Parathyroid adenoma (tissue), 2 donors: ENCODE results near the gene SND1.

Source experiments
- H2AFZ ChIP-seq: fragments of 300-600 bp; sonication (generic); one replicate; pipeline ENCODE4 v1.7.0; 2017; ENCODE audit warnings: antibody characterized with exemption, mild to moderate bottlenecking
- H3K27ac ChIP-seq: fragments of 300-600 bp; sonication (generic); one replicate; pipeline ENCODE4 v1.7.0; 2017
- H3K27me3 ChIP-seq: fragments of 300-600 bp; sonication (generic); one replicate; pipeline ENCODE4 v1.7.0; 2017; ENCODE audit warnings: low read length; ENCODE audit not compliant: control insufficient read depth, insufficient read depth
- H3K36me3 ChIP-seq: fragments of 300-600 bp; sonication (generic); one replicate; pipeline ENCODE4 v1.7.0; 2017; ENCODE audit warnings: low read length; ENCODE audit not compliant: control insufficient read depth, insufficient read depth
- H3K4me1 ChIP-seq: fragments of 300-600 bp; sonication (generic); one replicate; pipeline ENCODE4 v1.7.0; 2017; ENCODE audit warnings: control low read depth
- H3K4me2 ChIP-seq: fragments of 300-600 bp; sonication (generic); one replicate; pipeline ENCODE4 v1.7.0; 2017; ENCODE audit warnings: low read length
- H3K4me3 ChIP-seq: fragments of 300-600 bp; sonication (generic); one replicate; pipeline ENCODE4 v1.7.0; 2017; ENCODE audit warnings: low read depth, low read length
- H3K79me2 ChIP-seq: fragments of 300-600 bp; sonication (generic); one replicate; pipeline ENCODE4 v1.7.0; 2017; ENCODE audit warnings: control low read depth
- H3K9ac ChIP-seq: fragments of 300-600 bp; sonication (generic); one replicate; pipeline ENCODE4 v1.7.0; 2017; ENCODE audit warnings: mild to moderate bottlenecking
- H3K9me3 ChIP-seq: fragments of 300-600 bp; sonication (generic); one replicate; pipeline ENCODE4 v1.7.0; 2017; ENCODE audit warnings: low read length; ENCODE audit not compliant: control insufficient read depth
- CTCF ChIP-seq: fragments of 300-600 bp; sonication (generic); IDR thresholded peaks from one replicate; pipeline ENCODE4 v1.7.0; 2017; ENCODE audit warnings: antibody characterized with exemption, mild to moderate bottlenecking
- donor health status: primary hyperparathyroidism.

The SND1 gene

GRCh38 chr7:127654404-127655394, 2.7 kb downstream of the SND1 start:
- Histone ChIP-seq H3K36me3 (no peaks in the 10 kb centered on the region), H3K27me3 (no peaks in the 10 kb centered on the region), H3K4me3 (no peak overlapping the region), H3K27ac (no peak overlapping the region), H3K79me2 (peaks cover 46% of the 10 kb centered on the region), H3K9ac (no peak overlapping the region), H3K4me1 (peaks cover 9% of the 10 kb centered on the region), H3K9me3 (no peaks in the 10 kb centered on the region), H3K4me2 (no peak overlapping the region), H2AFZ (no peak overlapping the region)
- no peak for TF ChIP-seq CTCF

- Histone ChIP-seq H3K4me1 (peaks cover 9% of the 10 kb centered on the region), H3K27ac (no peak overlapping the region), H3K9ac (no peak overlapping the region), H2AFZ (no peak overlapping the region), H3K79me2 (peaks cover 46% of the 10 kb centered on the region), H3K4me2 (no peak overlapping the region), H3K9me3 (no peaks in the 10 kb centered on the region), H3K4me3 (no peak overlapping the region), H3K27me3 (no peaks in the 10 kb centered on the region), H3K36me3 (no peaks in the 10 kb centered on the region)
- no peak for TF ChIP-seq CTCF
Measured at GRCh38 chr7:127655720-127656119, 3.7 kb downstream of the SND1 start.

GRCh38 chr7:127657500-127657899, 5.5 kb downstream of the SND1 start:
- H3K27ac ChIP-seq, result no peak overlapping the region
- TF ChIP-seq CTCF, result no peak
- H3K4me2 ChIP-seq, result no peak overlapping the region
- no peak overlapping the region for H3K4me3 ChIP-seq
- H3K79me2 ChIP-seq, result peaks cover 53% of the 10 kb centered on the region
- no peaks in the 10 kb centered on the region for H3K36me3 ChIP-seq
- H3K27me3 ChIP-seq, result no peaks in the 10 kb centered on the region
- H2AFZ ChIP-seq, result no peak overlapping the region
- H3K9ac ChIP-seq, result no peak overlapping the region
- no peaks in the 10 kb centered on the region for H3K9me3 ChIP-seq
- H3K4me1 ChIP-seq, result peaks cover 3% of the 10 kb centered on the region

- Histone ChIP-seq H3K79me2 (peaks cover 45% of the 10 kb centered on the region), H3K4me3 (no peak overlapping the region), H3K27me3 (no peaks in the 10 kb centered on the region), H3K9ac (no peak overlapping the region), H3K36me3 (no peaks in the 10 kb centered on the region), H3K4me2 (no peak overlapping the region), H3K27ac (no peak overlapping the region), H2AFZ (no peak overlapping the region), H3K4me1 (no peaks in the 10 kb centered on the region), H3K9me3 (no peaks in the 10 kb centered on the region)
- TF ChIP-seq CTCF, result no peak
Measured at GRCh38 chr7:127658970-127659630, 7.1 kb downstream of the SND1 start.
